HG02870 (cell line): Measurements from ENCODE around the gene ATAD3B.
"Not testable (repeated sequence)": the region's sequence is repeated elsewhere in the genome, so short reads cannot be mapped to it uniquely, and the experiment has no call there.

ENCODE experiments used
- ATAC-seq: cut with Tn5 transposase; IDR thresholded peaks from one replicate; pipeline ENCODE4 v1.9.1; 2021; ENCODE audit warnings: mild to moderate bottlenecking, moderate library complexity; ENCODE audit not compliant: unreplicated experiment

Gene ATAD3B

GRCh38 chr1:1529936-1530335 lies 58.4 kb downstream of the ATAD3B start:
- ATAC-seq = no peak

GRCh38 chr1:1531947-1532346 lies 60.4 kb downstream of the ATAD3B start:
- no peak for ATAC-seq

DNA sequence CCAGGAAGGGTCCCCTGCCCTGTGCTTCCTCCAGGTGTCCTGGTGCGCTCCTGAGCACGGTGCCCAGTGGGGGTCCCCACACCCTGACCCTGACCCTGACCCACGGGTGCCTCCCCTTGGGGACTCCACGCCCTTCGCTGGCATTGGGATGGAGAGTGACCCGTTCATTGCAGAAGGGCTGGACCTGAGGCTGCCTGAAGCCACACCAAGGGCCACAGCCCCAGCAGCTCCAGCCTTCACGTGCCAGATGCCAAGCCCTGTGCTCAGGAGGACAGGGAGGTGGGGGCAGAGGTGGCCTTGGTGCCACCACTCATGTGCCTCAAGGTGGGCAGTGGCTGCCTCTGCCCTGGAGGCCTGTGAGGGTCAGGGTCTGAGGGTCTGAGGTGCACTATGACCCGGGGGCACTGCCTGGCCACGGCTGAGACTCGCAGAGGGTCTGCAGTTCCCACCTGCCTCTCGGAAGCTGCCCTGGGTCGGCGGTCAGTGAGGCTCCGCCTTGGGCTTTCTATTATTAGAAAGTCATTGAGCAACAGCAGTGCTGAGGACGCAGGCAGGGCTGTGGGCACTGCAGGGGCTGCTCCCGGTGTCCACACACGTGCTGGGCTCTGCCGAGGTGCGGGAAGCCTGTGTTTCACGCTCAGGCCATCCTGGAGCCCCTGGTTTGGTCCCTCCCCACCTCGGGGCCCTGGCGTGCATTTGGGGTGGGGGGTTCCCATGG lies 61.8 kb downstream of the ATAD3B start:
- ATAC-seq = not testable (repeated sequence)

DNA sequence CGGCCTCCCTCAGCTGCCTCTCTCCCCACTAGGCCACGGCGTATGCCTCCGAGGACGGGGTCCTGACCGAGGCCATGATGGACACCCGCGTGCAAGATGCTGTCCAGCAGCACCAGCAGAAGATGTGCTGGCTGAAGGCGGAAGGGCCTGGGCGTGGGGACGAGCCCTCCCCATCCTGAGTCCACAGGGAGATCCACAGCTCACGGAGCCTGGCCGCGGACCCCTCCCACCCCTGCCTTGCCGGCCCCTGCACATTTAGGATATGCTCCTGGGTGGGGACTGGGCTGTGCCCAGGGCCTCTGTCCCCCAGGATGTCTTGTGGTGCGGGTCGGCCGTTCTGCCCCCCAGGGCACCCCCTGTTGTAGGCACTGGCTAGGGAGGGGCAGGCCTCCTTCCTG lies 62.3 kb downstream of the ATAD3B start:
- ATAC-seq = not testable (repeated sequence)

GRCh38 chr1:1534401-1535154 lies 63.0 kb downstream of the ATAD3B start:
- ATAC-seq = no peak

GRCh38 chr1:1535201-1536018 lies 63.8 kb downstream of the ATAD3B start:
- no peak for ATAC-seq

DNA sequence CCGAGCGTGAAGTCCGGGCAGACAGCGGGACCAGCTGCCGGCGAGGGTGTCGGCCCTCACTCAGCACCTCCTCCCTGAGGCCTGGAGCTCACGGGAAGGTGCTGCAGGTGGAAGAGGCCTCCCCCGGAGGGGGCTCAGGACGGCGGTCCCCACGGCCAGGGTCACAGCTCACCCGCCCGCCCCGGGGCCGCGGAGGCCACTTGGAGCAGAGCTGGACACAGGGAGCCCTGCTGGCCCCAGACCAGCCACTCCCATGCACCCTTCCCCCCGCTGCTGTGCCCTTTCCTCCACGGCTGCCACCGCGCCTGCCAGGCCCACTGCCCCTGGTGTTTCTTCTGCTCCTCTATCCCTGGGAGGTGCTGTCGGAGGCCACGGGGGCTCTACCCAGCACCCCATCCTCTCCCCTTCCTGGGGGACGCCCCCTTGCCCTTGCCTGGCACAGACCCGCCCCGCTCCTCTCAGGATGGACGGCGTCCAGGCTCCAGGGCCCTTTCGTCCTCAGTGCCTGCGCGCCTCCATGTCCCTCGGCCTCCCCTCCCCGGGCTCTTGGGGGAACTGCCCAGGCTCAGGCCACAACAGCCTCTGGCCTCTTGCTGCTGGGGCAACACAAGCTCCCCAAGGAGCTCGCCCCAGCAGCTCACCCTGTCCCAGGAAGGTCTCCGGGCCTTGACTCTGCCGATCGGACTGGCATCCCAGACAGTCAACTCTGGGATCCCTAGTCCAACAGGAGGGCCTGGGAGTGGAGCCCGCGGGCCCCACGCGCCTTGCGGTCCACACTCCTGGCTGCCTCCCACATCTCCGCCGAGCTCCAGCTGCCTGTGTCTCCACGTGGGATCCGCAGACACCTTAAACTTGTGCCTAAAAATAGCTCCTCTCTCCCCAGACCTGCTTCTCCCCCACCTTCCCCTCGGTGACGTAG lies 64.7 kb downstream of the ATAD3B start:
- no peak for ATAC-seq

DNA sequence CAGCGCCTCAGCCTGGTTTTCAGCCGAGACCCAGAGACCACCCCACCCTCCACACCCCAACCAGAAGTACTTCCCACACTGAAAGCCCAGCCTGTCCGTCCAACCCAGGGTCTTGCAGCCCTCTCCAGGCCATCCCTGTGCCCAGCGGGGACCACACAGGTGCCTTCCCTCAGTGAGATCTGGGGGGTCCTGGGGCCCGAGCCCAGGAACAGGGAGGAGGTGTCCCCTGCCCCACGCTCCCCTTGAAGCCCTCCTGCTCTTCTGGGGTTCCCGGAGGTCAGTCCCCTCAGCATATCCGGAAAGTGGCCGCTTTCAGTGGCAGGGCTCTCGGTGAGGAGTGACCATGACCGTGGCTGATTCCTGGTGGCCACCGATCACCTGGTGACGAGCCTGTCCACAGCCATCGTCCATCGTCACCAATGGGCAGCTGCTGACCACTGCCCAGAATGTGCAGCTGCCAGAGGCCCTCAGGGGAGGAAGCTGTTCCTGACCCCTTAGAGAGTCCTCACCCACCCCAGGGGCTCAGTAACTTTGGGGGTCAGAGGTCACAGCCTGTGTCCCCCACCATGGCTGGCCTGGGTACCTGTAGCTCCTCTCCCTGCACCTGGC lies 65.5 kb downstream of the ATAD3B start:
- ATAC-seq = no peak

- ATAC-seq = no peak
Observed at GRCh38 chr1:1537626-1538250, 66.2 kb downstream of the ATAD3B start.

- no peak for ATAC-seq
Observed at GRCh38 chr1:1538334-1538733, 66.8 kb downstream of the ATAD3B start.

DNA sequence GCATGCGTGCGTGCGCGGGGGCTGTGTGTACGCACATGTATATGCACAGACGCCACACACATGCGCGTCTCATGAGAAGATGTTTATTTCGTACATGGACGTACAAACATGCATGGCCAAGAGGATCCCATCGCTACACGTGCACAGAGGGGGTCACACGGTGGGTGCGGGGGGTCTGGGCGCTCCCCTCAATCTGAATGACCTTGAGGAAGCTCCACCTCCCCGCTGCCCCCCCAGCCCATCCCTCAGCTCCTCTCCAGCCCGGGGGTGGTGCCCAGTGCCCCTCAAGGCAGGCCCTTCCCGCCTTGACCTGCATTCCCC lies 67.4 kb downstream of the ATAD3B start:
- no peak for ATAC-seq

- ATAC-seq = no peak
Observed at GRCh38 chr1:1539310-1540089, 67.9 kb downstream of the ATAD3B start.

- no peak for ATAC-seq
Observed at GRCh38 chr1:1540090-1540817, 68.7 kb downstream of the ATAD3B start, which contains the start of gene TMEM240. Gene TMEM240, minus strand, starts transcription at chr1:1540624. Its CDS starts 278 bp downstream, at chr1:1540346.

- ATAC-seq = no peak
Observed at GRCh38 chr1:1540818-1541628, 69.5 kb downstream of the ATAD3B start.

GRCh38 chr1:1541956-1542765 lies 70.6 kb downstream of the ATAD3B start:
- no peak for ATAC-seq
